CD4-positive, alpha-beta memory T cell (primary cell): ENCODE results near the gene HDHD3. TPM values are rescaled to one million over a fixed set of nuclear protein-coding genes. Genes with fewer than 3 reads are reported as not detected.

ENCODE experiments used
- CTCF ChIA-PET: fragments of 350-600 bp; sonication (Branson Sonifier 250); formaldehyde crosslinking; loops from one replicate; lab custom pipeline; 2021; ENCODE audit warnings: inconsistent platforms; ENCODE audit not compliant: partially characterized antibody; lab: Charles Lee
- POLR2A ChIA-PET: fragments of 350-600 bp; sonication (Branson Sonifier 250); formaldehyde crosslinking; loops from one replicate; lab custom pipeline; 2021; ENCODE audit not compliant: partially characterized antibody; lab: Charles Lee
- DNase-seq, 5 donors: peaks; one replicate each; pipeline versions ENCODE4 v3.0.0 to v3.0.0-alpha.2; 2020 to 2022; ENCODE audit warnings: mixed read lengths in 1 of 5
- H3K27ac ChIP-seq: one replicate; pipeline ENCODE4 v1.7.0; 2013; ENCODE audit warnings: low read depth, low read length
- H3K27me3 ChIP-seq: 2 replicates; pipeline ENCODE4 v1.7.0; 2013; ENCODE audit warnings: mild to moderate bottlenecking, low read length, moderate library complexity; ENCODE audit not compliant: insufficient read depth
- H3K36me3 ChIP-seq: 2 replicates; pipeline ENCODE4 v1.7.0; 2013; ENCODE audit warnings: mild to moderate bottlenecking, low read length, moderate library complexity; ENCODE audit not compliant: insufficient read depth
- H3K4me1 ChIP-seq: 2 replicates; pipeline ENCODE4 v1.7.0; 2013; ENCODE audit warnings: mild to moderate bottlenecking, low read length, moderate library complexity; ENCODE audit not compliant: insufficient read depth
- H3K4me3 ChIP-seq, 2 donors: one replicate each; pipeline ENCODE4 v1.7.0; 2013; ENCODE audit warnings: low read length in 2 of 2, mild to moderate bottlenecking in 1 of 2
- H3K9me3 ChIP-seq, 2 donors: one replicate each; pipeline ENCODE4 v1.7.0; 2013; ENCODE audit warnings: low read length in 2 of 2, control low read depth in 1 of 2; ENCODE audit not compliant: control insufficient read depth in 1 of 2
- H3K27ac Mint-ChIP-seq, 7 donors: one replicate each; pipeline ENCODE4 v1.8.0; 2020 to 2021; ENCODE audit warnings: mixed read lengths in 7 of 7, mild to moderate bottlenecking in 6 of 7, inconsistent platforms in 3 of 7, moderate library complexity in 3 of 7
- H3K27me3 Mint-ChIP-seq, 2 donors: one replicate each; pipeline ENCODE4 v1.8.0; 2020 to 2021; ENCODE audit warnings: mixed read lengths in 2 of 2
- H3K36me3 Mint-ChIP-seq, 2 donors: one replicate each; pipeline ENCODE4 v1.8.0; 2020 to 2021; ENCODE audit warnings: mixed read lengths in 2 of 2, inconsistent platforms in 1 of 2, mild to moderate bottlenecking in 1 of 2
- H3K4me1 Mint-ChIP-seq, 4 donors: one replicate each; pipeline ENCODE4 v1.8.0; 2020 to 2021; ENCODE audit warnings: mixed read lengths in 4 of 4, mild to moderate bottlenecking in 1 of 4
- H3K4me3 Mint-ChIP-seq, 8 donors: one replicate each; pipeline ENCODE4 v1.8.0; 2020 to 2021; ENCODE audit warnings: mixed read lengths in 8 of 8, mild to moderate bottlenecking in 7 of 8, moderate library complexity in 6 of 8, inconsistent platforms in 3 of 8
- H3K9me3 Mint-ChIP-seq, 8 donors: one replicate each; pipeline ENCODE4 v1.8.0; 2020 to 2021; ENCODE audit warnings: mixed read lengths in 8 of 8, mild to moderate bottlenecking in 5 of 8, inconsistent platforms in 3 of 8, moderate library complexity in 1 of 8
- intact Hi-C: fragments of 100-400 bp; cut with micrococcal nuclease; formaldehyde crosslinking; loops from one replicate; pipeline ENCODE4 v1.15.1; 2023
- polyA plus RNA-seq, 2 donors: library from polyadenylated mRNA; unstranded; fragments of 300-500 nt; fragmentation: Illumina TruSeq; gene quantifications; one replicate each; pipeline ENCODE4 v1.2.3, GENCODE V29; 2021
- total RNA-seq, 2 experiments: library from RNA; stranded (reverse); gene quantifications; one replicate each; pipeline ENCODE4 v1.2.3, GENCODE V29; 2021

HDHD3 gene
- total and polyA plus RNA-seq, 4 experiments from 2014 or later: 29.9 to 52.3 (median 36.8) TPM

- Mint-ChIP-seq H3K4me1 (peaks cover 10 to 24% (median 15%) of the 10 kb centered on the region in 4 donors), H3K9me3 (no peaks in the 10 kb centered on the region), H3K27me3 (peaks cover 18 to 36% of the 10 kb centered on the region in 2 donors), H3K4me3 (peak overlapping the region; percentile 67 to 86 (median 84)), H3K36me3 (no peaks in the 10 kb centered on the region), H3K27ac (peak overlapping the region in 1 of 7 donors; percentile 24)
- Histone ChIP-seq H3K4me3 (no peak overlapping the region), H3K4me1 (peaks cover 17% of the 10 kb centered on the region), H3K9me3 (no peaks in the 10 kb centered on the region), H3K27me3 (peaks cover 8% of the 10 kb centered on the region), H3K36me3 (no peaks in the 10 kb centered on the region), H3K27ac (no peak overlapping the region)
- ChIA-PET POLR2A (interaction anchor here (1.2 to 2.6 kb wide), 5 partner anchors 9 to 74 kb away, joined by 3 to 16 read pairs (median 6); partner anchors contain the start of genes C9orf43, CDC26, HDHD3 and POLE3), CTCF (interaction anchor here (1.0 to 3.2 kb wide), 4 partner anchors 9 to 237 kb away, joined by 3 to 16 read pairs (median 4); partner anchors contain the start of genes CDC26 and WDR31)
- intact Hi-C loops: no loop called here
- DNase-seq: no peak
Observed at GRCh38 chr9:113349066-113349444, 27.7 kb downstream of the HDHD3 start.

DNA sequence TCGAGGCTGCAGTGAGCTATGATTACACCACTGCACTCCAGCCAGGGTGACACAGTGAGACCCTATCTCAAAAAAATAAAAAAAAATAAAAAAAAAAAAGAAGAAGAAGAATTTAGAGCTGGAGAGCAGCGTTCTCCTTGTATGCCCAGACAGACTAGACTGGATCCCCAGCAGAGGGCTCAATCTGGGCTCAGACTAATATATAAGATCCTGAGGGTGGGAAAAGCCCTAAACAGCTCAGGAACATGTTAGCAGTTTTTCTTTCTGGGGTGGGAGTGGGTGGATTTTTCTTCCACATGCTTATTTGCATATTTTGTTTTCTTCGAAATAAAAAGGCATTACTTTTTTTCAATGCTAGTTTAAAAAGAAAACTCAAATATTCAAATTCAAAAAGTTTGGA, 28.3 kb downstream of the HDHD3 start:
- ChIA-PET POLR2A (interaction anchor here (0.7 to 2.6 kb wide), 3 partner anchors 8 to 53 kb away, joined by 3 to 16 read pairs (median 3); partner anchors contain the start of genes ALAD and WDR31), CTCF (interaction anchor here (1.0 to 3.2 kb wide), 4 partner anchors 8 to 236 kb away, joined by 3 to 16 read pairs (median 4); partner anchors contain the start of genes CDC26 and WDR31)
- Histone ChIP-seq H3K4me1 (peaks cover 17% of the 10 kb centered on the region), H3K4me3 (no peak overlapping the region), H3K27me3 (peaks cover 8% of the 10 kb centered on the region), H3K36me3 (no peaks in the 10 kb centered on the region), H3K27ac (no peak overlapping the region), H3K9me3 (no peaks in the 10 kb centered on the region)
- H3K27ac Mint-ChIP-seq: no peak overlapping the region
- H3K27me3 Mint-ChIP-seq: peaks cover 17 to 33% of the 10 kb centered on the region in 2 donors
- peak overlapping the region in 5 of 8 donors; percentile 20 to 61 (median 39) for H3K4me3 Mint-ChIP-seq
- H3K9me3 Mint-ChIP-seq: no peaks in the 10 kb centered on the region
- peaks cover 10 to 24% (median 15%) of the 10 kb centered on the region in 4 donors for H3K4me1 Mint-ChIP-seq
- intact Hi-C loops: no loop called here
- DNase-seq: no peak
- no peaks in the 10 kb centered on the region for H3K36me3 Mint-ChIP-seq

- Mint-ChIP-seq H3K36me3 (no peaks in the 10 kb centered on the region), H3K9me3 (no peaks in the 10 kb centered on the region), H3K4me1 (peaks cover 9 to 22% (median 16%) of the 10 kb centered on the region in 4 donors), H3K27ac (no peak overlapping the region), H3K27me3 (peaks cover 4 to 13% of the 10 kb centered on the region in 2 donors), H3K4me3 (no peak overlapping the region)
- ChIA-PET POLR2A (no interaction called here), CTCF (no interaction called here)
- Histone ChIP-seq H3K27me3 (peaks cover 8% of the 10 kb centered on the region), H3K9me3 (no peaks in the 10 kb centered on the region), H3K36me3 (no peaks in the 10 kb centered on the region), H3K4me3 (no peak overlapping the region), H3K27ac (no peak overlapping the region), H3K4me1 (peaks cover 12% of the 10 kb centered on the region)
- no peak for DNase-seq
- intact Hi-C loops: no loop called here
Observed at GRCh38 chr9:113345671-113346070, 31.1 kb downstream of the HDHD3 start.

DNA sequence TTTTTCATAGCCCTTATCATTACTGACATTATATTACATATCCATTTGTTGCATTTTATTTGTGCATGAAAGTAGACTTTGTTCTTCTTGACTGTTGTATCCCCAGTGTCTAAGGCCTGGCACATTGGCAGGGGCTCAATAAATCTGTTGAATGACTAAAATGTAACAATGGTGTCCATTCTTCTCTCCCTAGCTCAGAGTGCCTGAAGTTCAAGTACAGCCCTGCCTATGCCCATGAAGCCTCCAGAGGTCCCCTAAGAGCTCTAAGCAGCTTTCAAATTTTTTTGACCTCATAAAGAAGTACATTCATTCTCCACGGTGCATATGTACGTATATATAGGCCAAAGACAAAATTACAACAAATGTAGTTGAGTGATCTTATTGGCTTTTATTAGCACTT, 31.6 kb downstream of the HDHD3 start:
- no peak overlapping the region for H3K4me3 ChIP-seq
- peaks cover 8% of the 10 kb centered on the region for H3K27me3 ChIP-seq
- POLR2A ChIA-PET: no interaction called here
- no peak overlapping the region for H3K4me3 Mint-ChIP-seq
- no peaks in the 10 kb centered on the region for H3K36me3 Mint-ChIP-seq
- peaks cover 10% of the 10 kb centered on the region for H3K4me1 ChIP-seq
- H3K36me3 ChIP-seq: no peaks in the 10 kb centered on the region
- H3K27ac Mint-ChIP-seq: no peak overlapping the region
- H3K9me3 ChIP-seq: no peaks in the 10 kb centered on the region
- CTCF ChIA-PET: no interaction called here
- DNase-seq: no peak
- no peak overlapping the region for H3K27ac ChIP-seq
- H3K4me1 Mint-ChIP-seq: peaks cover 11 to 20% (median 16%) of the 10 kb centered on the region in 4 donors
- intact Hi-C loops: no loop called here
- H3K27me3 Mint-ChIP-seq: peaks cover under 1 to 9% of the 10 kb centered on the region in 2 donors
- no peaks in the 10 kb centered on the region for H3K9me3 Mint-ChIP-seq

DNA sequence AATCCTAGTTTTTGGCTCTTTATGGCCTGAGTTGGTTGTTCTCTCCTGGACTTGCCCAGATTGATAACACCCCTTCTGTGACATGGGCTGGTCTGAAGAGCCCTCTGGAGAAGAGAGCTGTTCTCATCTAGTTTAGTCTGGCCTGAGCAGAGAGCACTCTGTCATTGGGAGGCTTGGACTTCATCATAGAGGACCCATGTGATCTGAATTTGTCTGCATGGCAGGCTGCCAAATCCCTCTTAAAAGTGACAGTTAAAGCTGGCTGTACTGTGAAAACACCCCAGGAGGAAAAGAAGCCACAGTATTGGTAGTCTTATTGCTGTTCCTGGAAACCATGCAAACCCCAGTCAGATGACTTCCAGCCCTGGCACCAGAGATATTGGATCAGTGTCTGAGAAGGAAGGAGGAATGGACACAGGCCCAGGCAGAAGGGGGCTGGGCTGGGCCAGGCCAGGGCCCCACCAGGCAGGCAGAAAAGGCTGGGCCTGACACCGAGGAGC, 33.0 kb downstream of the HDHD3 start:
- no peak overlapping the region for H3K4me3 ChIP-seq
- intact Hi-C loops: no loop called here
- CTCF ChIA-PET: no interaction called here
- H3K27me3 ChIP-seq: peaks cover under 1% of the 10 kb centered on the region
- peaks cover 10% of the 10 kb centered on the region for H3K4me1 ChIP-seq
- Mint-ChIP-seq H3K27ac (no peak overlapping the region), H3K36me3 (no peaks in the 10 kb centered on the region), H3K4me3 (no peak overlapping the region), H3K9me3 (no peaks in the 10 kb centered on the region), H3K4me1 (peaks cover 7 to 23% (median 15%) of the 10 kb centered on the region in 4 donors), H3K27me3 (peaks cover 1 to 4% of the 10 kb centered on the region in 2 donors)
- POLR2A ChIA-PET: interaction anchor here (0.7 kb wide), 1 partner anchor 1420 kb away, joined by 3 read pairs; no protein-coding TSS in a partner anchor
- no peak for DNase-seq
- no peaks in the 10 kb centered on the region for H3K9me3 ChIP-seq
- no peaks in the 10 kb centered on the region for H3K36me3 ChIP-seq
- H3K27ac ChIP-seq: no peak overlapping the region

GRCh38 chr9:113341712-113342410, 34.9 kb downstream of the HDHD3 start:
- H3K4me1 Mint-ChIP-seq: peaks cover 7 to 23% (median 15%) of the 10 kb centered on the region in 4 donors
- H3K27ac Mint-ChIP-seq: peak overlapping the region in 1 of 7 donors; percentile 59
- H3K9me3 ChIP-seq: no peaks in the 10 kb centered on the region
- H3K36me3 ChIP-seq: no peaks in the 10 kb centered on the region
- peaks cover 1 to 4% of the 10 kb centered on the region in 2 donors for H3K27me3 Mint-ChIP-seq
- no peak overlapping the region for H3K4me3 ChIP-seq
- H3K4me1 ChIP-seq: peaks cover 10% of the 10 kb centered on the region
- H3K4me3 Mint-ChIP-seq: peak overlapping the region in 7 of 8 donors; percentile 2 to 61 (median 32)
- no peak for DNase-seq
- H3K9me3 Mint-ChIP-seq: no peaks in the 10 kb centered on the region
- intact Hi-C loops: no loop called here
- no peaks in the 10 kb centered on the region for H3K36me3 Mint-ChIP-seq
- ChIA-PET CTCF (interaction anchor here (1.5 kb wide), 1 partner anchor 67 kb away, joined by 8 read pairs; the partner anchor contains the start of genes CDC26 and PRPF4), POLR2A (interaction anchor here (2.9 kb wide), 1 partner anchor 35 kb away, joined by 11 read pairs; the partner anchor contains the start of gene HDHD3)
- H3K27me3 ChIP-seq: no peaks in the 10 kb centered on the region
- no peak overlapping the region for H3K27ac ChIP-seq
